ENCODE data around the gene DNAJB1. TPM values are rescaled to one million over a fixed set of nuclear protein-coding genes. Genes with fewer than 3 reads are reported as not detected.

The DNAJB1 gene
- total and polyA plus RNA-seq, 2 of the 4 experiments (the other 2 are of a cell fraction), result 88.2 to 95.4 TPM

DNA sequence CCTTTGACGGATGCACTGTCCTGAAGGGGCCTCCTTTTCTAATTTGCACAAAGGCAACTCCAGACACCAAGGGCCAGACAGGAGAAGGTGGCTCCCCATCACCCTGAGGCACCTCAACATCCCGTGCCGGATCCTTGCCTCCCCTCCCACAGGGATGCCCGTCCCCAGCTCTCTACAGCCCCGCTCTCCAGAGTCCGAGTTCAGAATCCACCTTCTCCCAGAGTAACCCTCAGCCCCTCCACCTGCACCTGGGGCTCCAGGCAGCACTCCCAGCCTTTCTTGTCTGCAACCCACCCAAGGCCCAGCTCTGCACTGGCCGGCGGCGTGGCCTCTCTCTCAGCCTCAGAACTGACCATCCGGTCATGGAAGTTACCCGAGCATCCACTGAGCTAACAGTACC, 48.9 kb upstream of the DNAJB1 start:
- Histone ChIP-seq H4K8ac (ENCODE audit: low read depth in 2 of 2, low read length in 2 of 2) (no peak overlapping the region), H3K4me2 (ENCODE audit: low read depth, low read length) (no peak overlapping the region), H4K5ac (ENCODE audit: low read depth, low read length) (no peak overlapping the region), H3K4ac (ENCODE audit: low read depth, low read length) (no peak overlapping the region), H4K91ac (ENCODE audit: insufficient read depth, low read depth, low read length) (no peak overlapping the region), H2AK9ac (replicated peaks; ENCODE audit: low read depth, low read length, poor library complexity) (no peak overlapping the region), H2BK15ac (ENCODE audit: low read depth, low read length) (no peak overlapping the region), H3K23ac (ENCODE audit: low read depth, low read length) (no peak overlapping the region), H3K4me1 (ENCODE audit: control insufficient read depth, insufficient read depth, low read length) (peaks cover 3% of the 10 kb centered on the region; the same call in 1 of the 2 replicates), H3K27ac (ENCODE audit: insufficient read depth, low read length) (no peak overlapping the region), H3K27me3 (ENCODE audit: control insufficient read depth, insufficient read depth, low read length) (no peaks in the 10 kb centered on the region), H3K36me3 (ENCODE audit: control insufficient read depth, insufficient read depth, low read length) (peaks cover 17% of the 10 kb centered on the region), H3K56ac (ENCODE audit: extremely low read depth, insufficient read depth, low read length) (no peak overlapping the region), H3K9me1 (ENCODE audit: insufficient read depth, low read length) (0 out of 2 replicates have a peak, but pooled peaks cover 5% of the 10 kb centered on the region), H2BK5ac (ENCODE audit: low read depth, low read length, poor library complexity, severe bottlenecking) (no peak overlapping the region), H3K9me3 (ENCODE audit: control insufficient read depth, insufficient read depth, low read length) (no peaks in the 10 kb centered on the region), H2BK120ac (ENCODE audit: low read depth, low read length) (no peak overlapping the region), H2AFZ (replicated peaks; ENCODE audit: low read length, poor library complexity) (no peak overlapping the region), H4K20me1 (ENCODE audit: insufficient read depth, low read length) (peaks cover 4% of the 10 kb centered on the region; the same call in 1 of the 2 replicates), H2BK20ac (ENCODE audit: low read depth, low read length) (no peak overlapping the region), H3K18ac (ENCODE audit: low read depth, low read length) (no peak overlapping the region), H3K14ac (replicated peaks; ENCODE audit: low read depth, low read length) (no peak overlapping the region), H3K9ac (ENCODE audit: low read depth, low read length) (no peak overlapping the region), H3K4me3 (ENCODE audit: insufficient read depth, low read depth, low read length) (no peak overlapping the region), H2AK5ac (ENCODE audit: low read depth, low read length) (no peak overlapping the region), H3K79me1 (ENCODE audit: low read depth in 1 of 2, low read length in 2 of 2) (peaks cover 16 to 31% of the 10 kb centered on the region in 2 experiments)
- ChIA-PET CTCF (no interaction called here), POLR2A (ENCODE audit: unreplicated experiment) (no interaction called here)
- no peak for DNase-seq
- intact Hi-C loops (cut with micrococcal nuclease) (no loop called here), in situ Hi-C loops (cut with MboI; ENCODE audit: low sequenced_read_pairs) (loop anchor here (25.0 kb wide), 1 partner anchor 870 kb away; the partner anchor contains the start of gene WIZ), dilution Hi-C loops (cut with HindIII; ENCODE audit: low sequenced_read_pairs, unreplicated experiment) (no loop called here)
- ATAC-seq (ENCODE audit: low read depth), result no peak
- BruUV-seq (replicated peaks), result no TSS peak
- 100% methylated on average over 5 of the region's 11 CpGs; no CpG with 5 or more reads in 1 of the 2 experiments for WGBS, 2 experiments (ENCODE audit: extremely low coverage in 2 of 2, insufficient read length in 1 of 2)
- TF ChIP-seq RCOR1 (IDR thresholded peaks at IDR 0.05; ENCODE audit: insufficient replicate concordance, low read length) (no peak), MXI1 (IDR thresholded peaks at IDR 0.05; ENCODE audit: borderline replicate concordance, low read depth, low read length) (no peak), RFX5 (IDR thresholded peaks at IDR 0.05; ENCODE audit: low read depth, low read length) (no peak), RAD21 (IDR thresholded peaks at IDR 0.05; ENCODE audit: low read length) (no peak), MAZ (IDR thresholded peaks at IDR 0.05; ENCODE audit: borderline replicate concordance, low read depth, low read length) (no peak)
- TF ChIP-seq, protein P1, sequence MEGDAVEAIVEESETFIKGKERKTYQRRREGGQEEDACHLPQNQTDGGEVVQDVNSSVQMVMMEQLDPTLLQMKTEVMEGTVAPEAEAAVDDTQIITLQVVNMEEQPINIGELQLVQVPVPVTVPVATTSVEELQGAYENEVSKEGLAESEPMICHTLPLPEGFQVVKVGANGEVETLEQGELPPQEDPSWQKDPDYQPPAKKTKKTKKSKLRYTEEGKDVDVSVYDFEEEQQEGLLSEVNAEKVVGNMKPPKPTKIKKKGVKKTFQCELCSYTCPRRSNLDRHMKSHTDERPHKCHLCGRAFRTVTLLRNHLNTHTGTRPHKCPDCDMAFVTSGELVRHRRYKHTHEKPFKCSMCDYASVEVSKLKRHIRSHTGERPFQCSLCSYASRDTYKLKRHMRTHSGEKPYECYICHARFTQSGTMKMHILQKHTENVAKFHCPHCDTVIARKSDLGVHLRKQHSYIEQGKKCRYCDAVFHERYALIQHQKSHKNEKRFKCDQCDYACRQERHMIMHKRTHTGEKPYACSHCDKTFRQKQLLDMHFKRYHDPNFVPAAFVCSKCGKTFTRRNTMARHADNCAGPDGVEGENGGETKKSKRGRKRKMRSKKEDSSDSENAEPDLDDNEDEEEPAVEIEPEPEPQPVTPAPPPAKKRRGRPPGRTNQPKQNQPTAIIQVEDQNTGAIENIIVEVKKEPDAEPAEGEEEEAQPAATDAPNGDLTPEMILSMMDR (conservative IDR thresholded peaks at IDR 0.05; ENCODE audit: low read depth, low read length), result no peak

Measured in IMR-90 (cell line).